ACC112 (cell line): ENCODE results near the gene XPC.

Experiments used
- H2AFZ ChIP-seq: fragments of 200-600 bp; sonication (generic); one replicate; pipeline ENCODE4 v1.6.0; 2017; ENCODE audit warnings: antibody characterized with exemption, low read length; ENCODE audit not compliant: unreplicated experiment
- H3K27ac ChIP-seq: fragments of 200-600 bp; sonication (generic); 2 replicates; pipeline ENCODE4 v1.5.1; 2014; ENCODE audit warnings: low read depth, mild to moderate bottlenecking, antibody characterized with exemption, low read length, moderate library complexity
- H3K27me3 ChIP-seq: fragments of 200-600 bp; sonication (generic); 2 replicates; pipeline ENCODE4 v1.6.1; 2014; ENCODE audit warnings: mild to moderate bottlenecking, antibody characterized with exemption, low read length, moderate library complexity, mixed read lengths; ENCODE audit not compliant: insufficient read depth
- H3K36me3 ChIP-seq: fragments of 200-600 bp; sonication (generic); 2 replicates; pipeline ENCODE4 v1.6.1; 2016; ENCODE audit warnings: mild to moderate bottlenecking, antibody characterized with exemption, low read length, moderate library complexity, mixed read lengths; ENCODE audit not compliant: insufficient read depth
- H3K4me1 ChIP-seq: fragments of 200-600 bp; sonication (generic); one replicate; pipeline ENCODE4 v1.6.1; 2016; ENCODE audit warnings: low read length, mixed read lengths; ENCODE audit not compliant: insufficient read depth, unreplicated experiment, control insufficient read depth
- H3K4me3 ChIP-seq: fragments of 200-600 bp; sonication (generic); 2 replicates; pipeline ENCODE4 v1.5.1; 2014; ENCODE audit warnings: mild to moderate bottlenecking, low read depth, low read length
- H3K79me2 ChIP-seq: fragments of 200-600 bp; sonication (generic); one replicate; pipeline ENCODE4 v1.6.0; 2016; ENCODE audit warnings: low read length; ENCODE audit not compliant: control insufficient read depth, unreplicated experiment, insufficient read depth

The XPC gene

GRCh38 chr3:14133188-14133800, 45.1 kb downstream of the XPC start:
- Histone ChIP-seq H3K4me1 (peaks cover 10% of the 10 kb centered on the region), H3K27ac (no peak overlapping the region), H3K4me3 (no peak overlapping the region), H3K27me3 (no peaks in the 10 kb centered on the region), H3K36me3 (peaks cover 14% of the 10 kb centered on the region), H2AFZ (no peak overlapping the region), H3K79me2 (peaks cover 13% of the 10 kb centered on the region)

- H3K4me1 ChIP-seq: peaks cover 10% of the 10 kb centered on the region
- H3K79me2 ChIP-seq: peaks cover 19% of the 10 kb centered on the region
- peaks cover 19% of the 10 kb centered on the region for H3K36me3 ChIP-seq
- no peak overlapping the region for H3K27ac ChIP-seq
- no peak overlapping the region for H2AFZ ChIP-seq
- no peaks in the 10 kb centered on the region for H3K27me3 ChIP-seq
- no peak overlapping the region for H3K4me3 ChIP-seq
These were observed 45.7 kb downstream of the XPC start for GRCh38 chr3:14132689-14133088.

GRCh38 chr3:14132120-14132519, 46.3 kb downstream of the XPC start:
- Histone ChIP-seq H3K79me2 (peaks cover 24% of the 10 kb centered on the region), H3K27ac (no peak overlapping the region), H2AFZ (no peak overlapping the region), H3K4me1 (peaks cover 8% of the 10 kb centered on the region), H3K4me3 (no peak overlapping the region), H3K27me3 (no peaks in the 10 kb centered on the region), H3K36me3 (peaks cover 19% of the 10 kb centered on the region)

- Histone ChIP-seq H3K36me3 (peaks cover 19% of the 10 kb centered on the region), H2AFZ (no peak overlapping the region), H3K27ac (no peak overlapping the region), H3K27me3 (no peaks in the 10 kb centered on the region), H3K4me1 (peaks cover 7% of the 10 kb centered on the region), H3K79me2 (peaks cover 34% of the 10 kb centered on the region), H3K4me3 (no peak overlapping the region)
These were observed 47.3 kb downstream of the XPC start for GRCh38 chr3:14131134-14131533.

GRCh38 chr3:14130707-14131106, 47.7 kb downstream of the XPC start:
- no peak overlapping the region for H2AFZ ChIP-seq
- no peak overlapping the region for H3K4me3 ChIP-seq
- peaks cover 10% of the 10 kb centered on the region for H3K4me1 ChIP-seq
- H3K79me2 ChIP-seq: peaks cover 39% of the 10 kb centered on the region
- no peaks in the 10 kb centered on the region for H3K27me3 ChIP-seq
- no peak overlapping the region for H3K27ac ChIP-seq
- H3K36me3 ChIP-seq: peaks cover 19% of the 10 kb centered on the region

- Histone ChIP-seq H3K36me3 (peaks cover 19% of the 10 kb centered on the region), H3K27ac (no peak overlapping the region), H3K4me1 (peaks cover 10% of the 10 kb centered on the region), H2AFZ (no peak overlapping the region), H3K4me3 (no peak overlapping the region), H3K79me2 (peaks cover 43% of the 10 kb centered on the region), H3K27me3 (no peaks in the 10 kb centered on the region)
These were observed 48.2 kb downstream of the XPC start for GRCh38 chr3:14130230-14130629.

GRCh38 chr3:14129296-14129695, 49.1 kb downstream of the XPC start:
- Histone ChIP-seq H3K27ac (no peak overlapping the region), H3K4me1 (peaks cover 10% of the 10 kb centered on the region), H2AFZ (no peak overlapping the region), H3K36me3 (peaks cover 19% of the 10 kb centered on the region), H3K27me3 (no peaks in the 10 kb centered on the region), H3K4me3 (no peak overlapping the region), H3K79me2 (peaks cover 44% of the 10 kb centered on the region)

- H3K27ac ChIP-seq: no peak overlapping the region
- no peak overlapping the region for H3K4me3 ChIP-seq
- H2AFZ ChIP-seq: no peak overlapping the region
- H3K4me1 ChIP-seq: peaks cover 12% of the 10 kb centered on the region
- peaks cover 19% of the 10 kb centered on the region for H3K36me3 ChIP-seq
- no peaks in the 10 kb centered on the region for H3K27me3 ChIP-seq
- peaks cover 50% of the 10 kb centered on the region for H3K79me2 ChIP-seq
These were observed 49.7 kb downstream of the XPC start for GRCh38 chr3:14128724-14129123.

- Histone ChIP-seq H3K4me3 (no peak overlapping the region), H2AFZ (no peak overlapping the region), H3K36me3 (peaks cover 19% of the 10 kb centered on the region), H3K27me3 (no peaks in the 10 kb centered on the region), H3K27ac (no peak overlapping the region), H3K4me1 (peaks cover 22% of the 10 kb centered on the region), H3K79me2 (peaks cover 61% of the 10 kb centered on the region)
These were observed 50.8 kb downstream of the XPC start for GRCh38 chr3:14127516-14128161.

- Histone ChIP-seq H2AFZ (no peak overlapping the region), H3K4me3 (peak overlapping the region; percentile 95), H3K27me3 (no peaks in the 10 kb centered on the region), H3K79me2 (peaks cover 67% of the 10 kb centered on the region), H3K36me3 (peaks cover 19% of the 10 kb centered on the region), H3K27ac (peak overlapping the region; percentile 80), H3K4me1 (peaks cover 25% of the 10 kb centered on the region)
These were observed 51.4 kb downstream of the XPC start for GRCh38 chr3:14126887-14127505.
